OCI-LY1 (cell line): Measurements from ENCODE around the gene RPE65.

ENCODE experiments used
- H2AFZ ChIP-seq: fragments of 200-600 bp; sonication (generic), shearing (Covaris generic); 2 replicates; pipeline ENCODE4 v1.6.0; 2014; ENCODE audit warnings: antibody characterized with exemption, mild to moderate bottlenecking, low read length
- H3F3A ChIP-seq: fragments of 200-600 bp; sonication (generic), shearing (Covaris generic); 2 replicates; pipeline ENCODE4 v1.6.0; 2014; ENCODE audit warnings: mild to moderate bottlenecking, antibody characterized with exemption, low read length, moderate library complexity; ENCODE audit not compliant: insufficient read depth
- H3K27ac ChIP-seq: fragments of 200-600 bp; sonication (generic); 2 replicates; pipeline ENCODE4 v1.5.1; 2014; ENCODE audit warnings: low read length, mixed run types, mild to moderate bottlenecking, low read depth; ENCODE audit not compliant: poor library complexity, severe bottlenecking
- H3K27me3 ChIP-seq: fragments of 200-600 bp; sonication (generic); 2 replicates; pipeline ENCODE4 v1.6.0; 2014; ENCODE audit warnings: antibody characterized with exemption, mild to moderate bottlenecking, low read length, moderate library complexity; ENCODE audit not compliant: insufficient read depth
- H3K36me3 ChIP-seq: fragments of 200-600 bp; sonication (generic); 2 replicates; pipeline ENCODE4 v1.6.1; 2014; ENCODE audit warnings: mild to moderate bottlenecking, antibody characterized with exemption, low read length, moderate library complexity, mixed read lengths; ENCODE audit not compliant: insufficient read depth
- H3K4me1 ChIP-seq: fragments of 200-600 bp; sonication (generic); 2 replicates; pipeline ENCODE4 v1.5.1; 2014; ENCODE audit warnings: mild to moderate bottlenecking, low read length, moderate library complexity; ENCODE audit not compliant: insufficient read depth, severe bottlenecking
- H3K4me2 ChIP-seq: fragments of 200-600 bp; sonication (generic), shearing (Covaris generic); 2 replicates; pipeline ENCODE4 v1.6.1; 2014; ENCODE audit warnings: low read length
- H3K4me3 ChIP-seq: fragments of 200-600 bp; sonication (generic); 2 replicates; pipeline ENCODE4 v1.5.1; 2014; ENCODE audit warnings: low read length, low read depth, mild to moderate bottlenecking, mixed read lengths; ENCODE audit not compliant: poor library complexity, severe bottlenecking
- H3K79me2 ChIP-seq: fragments of 200-600 bp; shearing (Covaris generic); 2 replicates; pipeline ENCODE4 v1.6.1; 2016; ENCODE audit warnings: mixed run types, low read length, mixed read lengths; ENCODE audit not compliant: insufficient read depth
- H3K9ac ChIP-seq: fragments of 200-600 bp; sonication (generic), shearing (Covaris generic); 2 replicates; pipeline ENCODE4 v1.6.1; 2014; ENCODE audit warnings: mild to moderate bottlenecking, low read length, mixed read lengths
- H3K9me2 ChIP-seq: fragments of 200-600 bp; sonication (generic), shearing (Covaris generic); 2 replicates; pipeline ENCODE4 v1.6.1; 2014; ENCODE audit warnings: low read depth, mild to moderate bottlenecking, low read length, mixed read lengths
- H3K9me3 ChIP-seq: fragments of 200-600 bp; shearing (Covaris generic); 2 replicates; pipeline ENCODE4 v1.6.1; 2014; ENCODE audit warnings: low read length, mixed read lengths
- H4K20me1 ChIP-seq: fragments of 200-600 bp; sonication (generic), shearing (Covaris generic); 2 replicates; pipeline ENCODE4 v1.6.0; 2016; ENCODE audit warnings: mild to moderate bottlenecking, low read length; ENCODE audit not compliant: insufficient read depth
- CTCF ChIP-seq: fragments of 200-600 bp; sonication (generic), shearing (Covaris generic); IDR thresholded peaks from 2 replicates; pipeline ENCODE4 v1.5.1; 2017; ENCODE audit warnings: mild to moderate bottlenecking, antibody characterized with exemption, low read length, moderate library complexity, mixed read lengths
- EZH2 ChIP-seq: fragments of 200-600 bp; sonication (generic), shearing (Covaris generic); IDR thresholded peaks from 2 replicates; pipeline ENCODE4 v1.8.0; 2017; ENCODE audit warnings: borderline replicate concordance, mixed run types, mild to moderate bottlenecking, antibody characterized with exemption, low read length, moderate library complexity, mixed read lengths

Gene RPE65

GRCh38 chr1:68448365-68448764 is 1.4 kb downstream of the RPE65 start:
- no peaks in the 10 kb centered on the region for H3K4me1 ChIP-seq
- no peak overlapping the region for H3K4me2 ChIP-seq
- H3K27me3 ChIP-seq: no peaks in the 10 kb centered on the region
- H3K4me3 ChIP-seq: no peak overlapping the region
- H3F3A ChIP-seq: no peaks in the 10 kb centered on the region
- no peak overlapping the region for H3K9ac ChIP-seq
- no peaks in the 10 kb centered on the region for H4K20me1 ChIP-seq
- H3K36me3 ChIP-seq: no peaks in the 10 kb centered on the region
- no peaks in the 10 kb centered on the region for H3K79me2 ChIP-seq
- no peaks in the 10 kb centered on the region for H3K9me2 ChIP-seq
- no peaks in the 10 kb centered on the region for H3K9me3 ChIP-seq
- no peak overlapping the region for H2AFZ ChIP-seq
- H3K27ac ChIP-seq: no peak overlapping the region
- TF ChIP-seq EZH2 (no peak), CTCF (no peak)

GRCh38 chr1:68445709-68446108 is 4.0 kb downstream of the RPE65 start:
- H3K9ac ChIP-seq: no peak overlapping the region
- H3K4me3 ChIP-seq: no peak overlapping the region
- no peaks in the 10 kb centered on the region for H4K20me1 ChIP-seq
- no peaks in the 10 kb centered on the region for H3K9me3 ChIP-seq
- H3K79me2 ChIP-seq: no peaks in the 10 kb centered on the region
- H3K4me2 ChIP-seq: no peak overlapping the region
- no peaks in the 10 kb centered on the region for H3K9me2 ChIP-seq
- no peaks in the 10 kb centered on the region for H3F3A ChIP-seq
- H3K4me1 ChIP-seq: no peaks in the 10 kb centered on the region
- no peaks in the 10 kb centered on the region for H3K36me3 ChIP-seq
- no peak for TF ChIP-seq CTCF
- no peak for TF ChIP-seq EZH2
- no peak overlapping the region for H2AFZ ChIP-seq
- H3K27ac ChIP-seq: no peak overlapping the region
- H3K27me3 ChIP-seq: no peaks in the 10 kb centered on the region

- TF ChIP-seq CTCF: peak; percentile 79
- TF ChIP-seq EZH2: no peak
- Histone ChIP-seq H3K4me2 (no peak overlapping the region), H3K79me2 (no peaks in the 10 kb centered on the region), H3K9me2 (no peaks in the 10 kb centered on the region), H2AFZ (no peak overlapping the region), H3K4me3 (no peak overlapping the region), H4K20me1 (no peaks in the 10 kb centered on the region), H3K27me3 (no peaks in the 10 kb centered on the region), H3K9ac (no peak overlapping the region), H3K4me1 (no peaks in the 10 kb centered on the region), H3K27ac (no peak overlapping the region), H3K36me3 (no peaks in the 10 kb centered on the region), H3F3A (no peaks in the 10 kb centered on the region), H3K9me3 (no peaks in the 10 kb centered on the region)
Measured at GRCh38 chr1:68442822-68443556, 6.8 kb downstream of the RPE65 start.
